Measurements from ENCODE around the gene IZUMO4.

The IZUMO4 gene, protein sequence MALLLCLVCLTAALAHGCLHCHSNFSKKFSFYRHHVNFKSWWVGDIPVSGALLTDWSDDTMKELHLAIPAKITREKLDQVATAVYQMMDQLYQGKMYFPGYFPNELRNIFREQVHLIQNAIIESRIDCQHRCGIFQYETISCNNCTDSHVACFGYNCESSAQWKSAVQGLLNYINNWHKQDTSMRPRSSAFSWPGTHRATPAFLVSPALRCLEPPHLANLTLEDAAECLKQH

GRCh38 chr19:2096480-2097202 lies at the start of gene IZUMO4:
TSS of gene IZUMO4 (plus strand) at chr19:2096915. CDS start at chr19:2096946, 31 bp downstream.
- peak within 1 kb of the TSS; percentile 90 to 97 for H3K27ac ChIP-seq
- H3K4me1 ChIP-seq: peaks cover 4 to 49% (median 35%) of the 10 kb centered on the region in 4 donors
- peak; percentile 41 to 44 for TF ChIP-seq CTCF (IDR thresholded peaks at IDR 0.05)
- no peaks in the 10 kb centered on the region for H3K27me3 ChIP-seq
- peak; percentile 97 to 100 for DNase-seq
- H3K4me3 ChIP-seq: peak within 1 kb of the TSS; percentile 63 to 90
- H3K9me3 ChIP-seq: no peaks in the 10 kb centered on the region
- intact Hi-C loops (cut with DNase I; ENCODE audit: low total_unique reads): no loop called here
- peaks cover 7 to 41% (median 25%) of the 10 kb centered on the region in 3 donors for H3K36me3 ChIP-seq

- peaks cover 24 to 60% (median 41%) of the 10 kb centered on the region in 3 donors for H3K36me3 ChIP-seq
- no peak for DNase-seq
- intact Hi-C loops (cut with DNase I; ENCODE audit: low total_unique reads): no loop called here
- H3K9me3 ChIP-seq: no peaks in the 10 kb centered on the region
- peaks cover 16 to 82% (median 76%) of the 10 kb centered on the region in 4 donors for H3K4me1 ChIP-seq
- no peak for TF ChIP-seq CTCF (IDR thresholded peaks at IDR 0.05)
- H3K27me3 ChIP-seq: no peaks in the 10 kb centered on the region
- H3K4me3 ChIP-seq: peak overlapping the region; percentile 100
- H3K27ac ChIP-seq: peak overlapping the region; percentile 97 to 100
Observed at GRCh38 chr19:2047076-2047448, 49.7 kb upstream of the IZUMO4 start.

DNA sequence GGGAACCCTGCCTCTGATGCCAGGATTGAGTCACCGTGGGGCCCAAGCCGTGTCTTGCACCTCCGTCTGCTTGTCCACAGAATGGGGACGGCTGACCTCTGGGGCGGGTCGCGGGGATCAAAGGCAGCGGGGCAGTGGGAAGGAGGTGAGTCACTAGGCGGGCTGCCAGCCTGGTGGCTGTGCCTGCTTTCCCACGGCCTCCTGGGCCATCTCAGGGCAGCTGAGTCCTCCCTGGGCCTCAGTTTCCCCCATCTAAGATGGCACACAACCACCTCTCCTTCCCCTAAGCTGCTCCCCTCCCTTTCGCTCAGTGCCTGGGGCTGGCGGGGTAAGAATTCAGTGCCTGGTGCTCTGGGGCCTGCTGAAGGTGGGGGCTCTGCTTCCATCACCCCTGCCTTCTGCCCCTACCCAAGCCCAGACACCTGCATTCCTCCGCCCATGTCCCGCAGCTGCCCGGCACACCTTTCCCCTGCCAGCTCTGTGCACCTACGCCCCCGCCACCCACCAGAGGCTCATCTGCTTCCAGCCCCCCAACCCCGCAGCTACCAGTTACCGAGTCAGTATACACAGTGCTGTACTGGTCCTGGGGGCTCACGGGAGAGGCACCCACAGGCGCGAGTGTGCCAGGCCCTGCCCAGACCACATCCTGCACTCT lies 49.1 kb upstream of the IZUMO4 start:
- intact Hi-C loops (cut with DNase I; ENCODE audit: low total_unique reads): no loop called here
- no peaks in the 10 kb centered on the region for H3K9me3 ChIP-seq
- peaks cover 16 to 83% (median 72%) of the 10 kb centered on the region in 4 donors for H3K4me1 ChIP-seq
- peak; percentile 64 to 87 for DNase-seq
- peak overlapping the region; percentile 100 for H3K4me3 ChIP-seq
- H3K27me3 ChIP-seq: no peaks in the 10 kb centered on the region
- H3K27ac ChIP-seq: peak overlapping the region; percentile 97 to 100
- TF ChIP-seq CTCF (IDR thresholded peaks at IDR 0.05): no peak
- H3K36me3 ChIP-seq: peaks cover 21 to 57% (median 37%) of the 10 kb centered on the region in 3 donors

GRCh38 chr19:2048104-2048958 lies 48.4 kb upstream of the IZUMO4 start:
- Histone ChIP-seq H3K36me3 (peaks cover 13 to 49% (median 29%) of the 10 kb centered on the region in 3 donors), H3K4me3 (peak overlapping the region; percentile 100), H3K9me3 (no peaks in the 10 kb centered on the region), H3K4me1 (peaks cover 10 to 77% (median 64%) of the 10 kb centered on the region in 4 donors), H3K27me3 (no peaks in the 10 kb centered on the region), H3K27ac (peak overlapping the region; percentile 97 to 100)
- no peak for TF ChIP-seq CTCF (IDR thresholded peaks at IDR 0.05)
- intact Hi-C loops (cut with DNase I; ENCODE audit: low total_unique reads): no loop called here
- no peak for DNase-seq
